Heart right ventricle (tissue), 16 donors: ENCODE results near the gene PRMT5. TPM values are rescaled to one million over a fixed set of nuclear protein-coding genes. Genes with fewer than 3 reads are reported as not detected.

Experiments
- ATAC-seq, 8 donors: fragments of 200-7000 bp; cut with Tn5 transposase; one replicate each; pipeline ENCODE4 v1.9.1; 2020; ENCODE audit warnings: mild to moderate bottlenecking in 8 of 8, moderate library complexity in 8 of 8, moderate number of reproducible peaks in 1 of 8
- DNase-seq, 2 donors: peaks; one replicate each; pipeline ENCODE4 v3.0.0-alpha.2; 2020
- H3K27ac ChIP-seq, 10 donors: fragments of 200-600 bp; sonication (generic) in 2 of 10; one replicate each; pipeline versions ENCODE4 v1.5.0 to v1.8.0; 2020 to 2022; ENCODE audit warnings: mild to moderate bottlenecking in 3 of 10
- H3K27me3 ChIP-seq, 7 donors: fragments of 200-600 bp; one replicate each; pipeline ENCODE4 v1.8.0; 2021 to 2022; ENCODE audit warnings: mild to moderate bottlenecking in 2 of 7
- H3K36me3 ChIP-seq, 9 donors: fragments of 200-600 bp; sonication (generic) in 1 of 9; one replicate each; pipeline versions ENCODE4 v1.5.0 to v1.8.0; 2020 to 2022; ENCODE audit warnings: mild to moderate bottlenecking in 2 of 9
- H3K4me1 ChIP-seq, 9 donors: fragments of 200-600 bp; sonication (generic) in 1 of 9; one replicate each; pipeline versions ENCODE4 v1.5.0 to v1.8.0; 2020 to 2022; ENCODE audit warnings: mild to moderate bottlenecking in 4 of 9
- H3K4me3 ChIP-seq, 10 donors: fragments of 200-600 bp; sonication (generic) in 2 of 10; one replicate each; pipeline versions ENCODE4 v1.5.0 to v1.8.0; 2020 to 2022; ENCODE audit warnings: mild to moderate bottlenecking in 7 of 10, moderate library complexity in 2 of 10
- H3K9me3 ChIP-seq, 11 donors: fragments of 200-600 bp in 10 of 11; sonication (generic) in 2 of 11; one replicate each; pipeline versions ENCODE4 v1.5.0 to v1.8.0; 2013 to 2022; ENCODE audit warnings: mild to moderate bottlenecking in 2 of 11, control low read depth in 1 of 11, moderate library complexity in 1 of 11
- WGBS, 2 donors: extraction: QIAGEN DNeasy Blood & Tissue Kit; methylation state at CpG; one replicate each; pipeline ENCODE4 v1.1.7; 2013; ENCODE audit warnings: inconsistent platforms in 1 of 2; 5-methylcytosine and 5-hydroxymethylcytosine counted together
- intact Hi-C, 10 donors: fragments of 100-400 bp; cut with DNase I; formaldehyde crosslinking; loops; one replicate each; pipeline versions ENCODE4 v1.11.1 to v1.14.2; 2022
- polyA plus RNA-seq, 2 donors: library from polyadenylated mRNA; stranded (reverse); fragments of 200-250 nt; gene quantifications; one replicate each; pipeline ENCODE4 v1.2.3, GENCODE V29; 2013
- total RNA-seq, 10 donors: library from RNA; stranded (reverse); fragmentation: NEBNext Ultra II Directional in 3 of 10; extraction: Animal tissue kit (Norgen Biotek cat#: 25700) in 3 of 10; gene quantifications; one replicate each; pipeline versions ENCODE4 v1.2.1 to v1.2.4, GENCODE V29; 2021 to 2023
- TF ChIP-seq, protein P1 (sequence below), 9 donors: fragments of 200-600 bp; sonication (generic) in 2 of 9; IDR thresholded peaks; one replicate each; pipeline versions ENCODE4 v1.5.0 to v1.8.0; 2021 to 2022; ENCODE audit warnings: antibody characterized with exemption in 9 of 9, mild to moderate bottlenecking in 5 of 9, moderate library complexity in 1 of 9
- donor health status: Arrhythmogenic right ventricular cardiomyopathy.
- donor health status: ischemic (EF 13 %, LVEDD 7.1; RV severe dilation, severe dysfunction).
- donor health status: healthy with polysubstance abuse.
- donor health status: DM: no; HTN: yes; CAD: no.
- donor health status: DM: no; HTN: no; CAD: no.
- donor health status: ischemic (EF 25% LVEDD 6.9; RV normal size, moderate dysfunction).
- donor health status: ischemic (EF 25% LVEDD 5.7; RV mildly dilated, moderate dysfunction).
- donor health status: healthy.
- donor health status: DM: yes; HTN: yes; CAD: no.
- donor health status: Ischemic cardiomyopathy.
- donor health status: ischemic (EF 35%, LVEDD 5.7; RV mildly dilated, moderate dysfunction).
- donor health status: nonischemic (EF 11% LVEDD 7.7; RV severe dilation, severe dysfunction).
- donor health status: DM: yes; HTN: yes; CAD: no.
- donor health status: PGD.
- donor health status: ischemic (EF 29% LVEDD 5.4; RV normal size, mild dysfunction).
- donor health status: nonischemic (EF 23%, LVEDD 6.1; RV moderate dilation, normal function).

The PRMT5 gene
- total and polyA plus RNA-seq, 12 donors, result 7.8 to 75.1 (median 48.2) TPM

DNA sequence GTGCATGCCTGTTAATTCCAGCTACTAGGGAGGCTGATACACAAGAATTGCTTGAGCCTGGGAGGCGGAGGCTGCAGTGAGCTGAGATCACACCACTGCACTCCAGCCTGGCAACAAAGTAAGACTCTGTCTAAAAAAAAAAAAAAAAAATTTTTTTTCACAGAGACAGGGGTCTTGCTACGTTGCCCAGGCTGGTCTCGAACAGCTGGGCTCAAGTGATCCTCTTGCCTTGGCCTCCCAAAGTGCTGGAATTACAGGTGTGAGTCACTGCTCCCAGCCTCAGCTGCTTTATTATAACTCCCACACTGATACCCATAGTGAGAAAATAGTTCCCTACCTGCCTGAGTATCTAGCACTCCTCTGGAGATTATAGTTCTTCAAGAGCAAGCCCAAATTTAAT is 16.5 kb upstream of the PRMT5 start:
- WGBS, 2 donors, result 99 to 100% methylated on average over 3 of the region's 3 CpGs
- no peak for DNase-seq
- Histone ChIP-seq H3K9me3 (no peaks in the 10 kb centered on the region), H3K36me3 (peaks cover 0 to 90% (median 25%) of the 10 kb centered on the region in 9 donors), H3K4me1 (no peaks in the 10 kb centered on the region), H3K4me3 (no peak overlapping the region), H3K27me3 (no peaks in the 10 kb centered on the region), H3K27ac (no peak overlapping the region)
- TF ChIP-seq, protein P1, sequence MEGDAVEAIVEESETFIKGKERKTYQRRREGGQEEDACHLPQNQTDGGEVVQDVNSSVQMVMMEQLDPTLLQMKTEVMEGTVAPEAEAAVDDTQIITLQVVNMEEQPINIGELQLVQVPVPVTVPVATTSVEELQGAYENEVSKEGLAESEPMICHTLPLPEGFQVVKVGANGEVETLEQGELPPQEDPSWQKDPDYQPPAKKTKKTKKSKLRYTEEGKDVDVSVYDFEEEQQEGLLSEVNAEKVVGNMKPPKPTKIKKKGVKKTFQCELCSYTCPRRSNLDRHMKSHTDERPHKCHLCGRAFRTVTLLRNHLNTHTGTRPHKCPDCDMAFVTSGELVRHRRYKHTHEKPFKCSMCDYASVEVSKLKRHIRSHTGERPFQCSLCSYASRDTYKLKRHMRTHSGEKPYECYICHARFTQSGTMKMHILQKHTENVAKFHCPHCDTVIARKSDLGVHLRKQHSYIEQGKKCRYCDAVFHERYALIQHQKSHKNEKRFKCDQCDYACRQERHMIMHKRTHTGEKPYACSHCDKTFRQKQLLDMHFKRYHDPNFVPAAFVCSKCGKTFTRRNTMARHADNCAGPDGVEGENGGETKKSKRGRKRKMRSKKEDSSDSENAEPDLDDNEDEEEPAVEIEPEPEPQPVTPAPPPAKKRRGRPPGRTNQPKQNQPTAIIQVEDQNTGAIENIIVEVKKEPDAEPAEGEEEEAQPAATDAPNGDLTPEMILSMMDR (IDR thresholded peaks at IDR 0.05), result no peak
- ATAC-seq, result no peak
- intact Hi-C loops, result no loop called here

DNA sequence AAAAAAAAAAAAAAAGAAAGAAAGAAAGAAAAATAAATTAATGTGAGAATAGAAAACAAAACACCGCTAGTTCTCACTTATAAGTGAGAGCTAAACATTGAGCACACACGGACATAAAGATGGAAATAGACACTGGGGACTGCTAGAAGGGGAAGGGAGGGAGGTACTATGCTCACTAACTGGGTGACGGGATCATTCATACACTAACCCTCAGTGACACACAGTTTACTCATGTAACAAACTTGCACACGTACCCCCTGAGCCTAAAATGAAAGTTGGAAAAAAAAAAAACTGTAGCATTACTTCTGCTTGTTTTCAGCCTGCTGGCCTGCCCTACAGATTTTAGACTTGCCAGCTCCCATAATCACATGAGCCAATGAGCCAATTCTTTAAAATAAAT is 10.5 kb upstream of the PRMT5 start:
- H3K4me3 ChIP-seq, result no peak overlapping the region
- H3K36me3 ChIP-seq, result peaks cover 0 to 57% (median 0%) of the 10 kb centered on the region in 9 donors
- WGBS, 2 donors, result 96% methylated on average over 4 of the region's 4 CpGs
- no peaks in the 10 kb centered on the region for H3K9me3 ChIP-seq
- DNase-seq (no peak), ATAC-seq (no peak)
- no peaks in the 10 kb centered on the region for H3K27me3 ChIP-seq
- H3K27ac ChIP-seq, result no peak overlapping the region
- intact Hi-C loops, result loop anchor here in 2 of 10 donors (10.0 kb wide), 1 partner anchor 45 kb away; the partner anchor contains the start of gene AJUBA (in 2 of the 2)
- TF ChIP-seq, protein P1 (IDR thresholded peaks at IDR 0.05), result no peak
- no peaks in the 10 kb centered on the region for H3K4me1 ChIP-seq

DNA sequence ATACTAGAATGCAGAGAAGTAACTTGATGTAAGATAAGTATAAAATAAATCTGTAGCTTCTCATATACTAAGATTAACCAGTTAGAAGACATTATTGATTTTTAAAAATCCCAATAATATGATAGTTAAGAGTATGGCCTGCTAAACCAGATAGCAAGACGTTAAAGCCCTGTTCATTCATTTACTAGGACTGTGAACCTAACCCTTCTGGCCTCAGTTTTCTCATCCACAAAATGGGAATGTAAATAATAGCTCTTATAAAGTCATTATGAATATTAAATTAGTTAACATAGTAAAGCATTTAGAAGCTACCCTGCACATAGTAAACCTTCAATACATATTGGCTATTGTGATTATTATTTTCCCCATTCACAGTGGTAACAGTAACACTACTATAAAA is 6.0 kb upstream of the PRMT5 start:
- Histone ChIP-seq H3K27ac (no peak overlapping the region), H3K4me3 (no peak overlapping the region), H3K36me3 (peaks cover 0 to 25% (median 0%) of the 10 kb centered on the region in 9 donors), H3K27me3 (no peaks in the 10 kb centered on the region), H3K4me1 (peaks cover 0 to 7% (median 3%) of the 10 kb centered on the region in 9 donors), H3K9me3 (no peaks in the 10 kb centered on the region)
- ATAC-seq, result no peak
- intact Hi-C loops, result loop anchor here in 2 of 10 donors (10.0 kb wide), 1 partner anchor 50 kb away; the partner anchor contains the start of gene AJUBA (in 2 of the 2)
- WGBS, 2 donors, result 90 to 94% methylated on average over 1 of the region's 1 CpG
- no peak for DNase-seq
- TF ChIP-seq, protein P1 (IDR thresholded peaks at IDR 0.05), result no peak

DNA sequence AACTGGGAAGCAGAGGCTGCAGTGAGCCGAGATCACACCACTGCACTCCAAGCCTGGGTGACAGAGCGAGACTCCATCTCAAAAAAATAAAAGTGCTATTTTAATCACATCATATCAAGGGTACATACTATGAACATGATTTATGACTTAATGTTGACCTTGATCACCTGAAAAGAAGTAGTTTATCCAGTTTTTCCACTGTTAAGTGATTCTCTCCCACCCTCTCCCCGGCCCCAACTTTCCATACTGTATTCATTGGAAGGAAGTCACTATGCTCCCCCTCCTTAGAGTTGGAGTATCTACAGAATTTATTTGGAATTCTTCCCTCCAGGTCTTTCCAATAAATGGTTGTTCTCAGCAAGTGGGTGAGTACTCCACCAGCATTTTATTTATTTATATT is 3.0 kb upstream of the PRMT5 start:
- Histone ChIP-seq H3K4me1 (peaks cover 4 to 25% (median 14%) of the 10 kb centered on the region in 9 donors), H3K9me3 (no peaks in the 10 kb centered on the region), H3K27ac (no peak overlapping the region), H3K27me3 (no peaks in the 10 kb centered on the region), H3K4me3 (no peak overlapping the region), H3K36me3 (peaks cover 0 to 16% (median 0%) of the 10 kb centered on the region in 9 donors)
- TF ChIP-seq, protein P1 (IDR thresholded peaks at IDR 0.05), result no peak
- no peak for ATAC-seq
- intact Hi-C loops, result loop anchor here in 2 of 10 donors (10.0 kb wide), 1 partner anchor 53 kb away; the partner anchor contains the start of gene AJUBA (in 2 of the 2)
- 96 to 99% methylated on average over 3 of the region's 3 CpGs for WGBS, 2 donors
- no peak for DNase-seq
